ENCODE data around the gene WASHC1. TPM values are rescaled to one million over a fixed set of nuclear protein-coding genes. Genes with fewer than 3 reads are reported as not detected.
"Not testable (repeated sequence)": the region's sequence is repeated elsewhere in the genome, so short reads cannot be mapped to it uniquely, and the experiment has no call there.

Gene WASHC1
- total and polyA plus RNA-seq, 2 donors (not counting 1 experiment from before 2014, with no cell fraction given): 10.9 to 32.8 TPM

- ATAC-seq (ENCODE audit: low read depth); H3K4me1 Mint-ChIP-seq; H3K27me3 Mint-ChIP-seq; H3K4me3 ChIP-seq (ENCODE audit: control extremely low read depth in 1 of 5, extremely low read depth in 1 of 5, insufficient read depth in 1 of 5, low read depth in 2 of 5, low read length in 4 of 5); H3K27ac Mint-ChIP-seq; H3K79me2 ChIP-seq (ENCODE audit: control insufficient read depth, insufficient read depth, low read length); POLR2A ChIA-PET; H3K27ac ChIP-seq (ENCODE audit: low read length in 2 of 2); H2AFZ ChIP-seq (ENCODE audit: insufficient read depth, low read depth, low read length, poor library complexity, severe bottlenecking); H3K27me3 ChIP-seq (replicated peaks in 1 of 4; ENCODE audit: control extremely low read depth in 1 of 4, control insufficient read depth in 3 of 4, insufficient read depth in 4 of 4, low read length in 3 of 4); DNase-seq; H3K9me3 ChIP-seq (ENCODE audit: control extremely low read depth in 1 of 3, control insufficient read depth in 2 of 3, insufficient read depth in 1 of 3, low read length in 2 of 3); H3K4me3 Mint-ChIP-seq; H4K20me1 ChIP-seq (ENCODE audit: control insufficient read depth, insufficient read depth, low read length, poor library complexity, severe bottlenecking); H3K9me3 Mint-ChIP-seq (ENCODE audit: insufficient read depth); H3K9ac ChIP-seq (ENCODE audit: low read length); H3K36me3 ChIP-seq (replicated peaks in 1 of 2; ENCODE audit: control extremely low read depth in 1 of 2, control insufficient read depth in 1 of 2, extremely low read depth in 1 of 2, insufficient read depth in 2 of 2, low read length in 1 of 2); H3K4me2 ChIP-seq (replicated peaks; ENCODE audit: low read depth, low read length, poor library complexity, severe bottlenecking); H3K4me1 ChIP-seq (ENCODE audit: control insufficient read depth in 2 of 2, insufficient read depth in 2 of 2, low read length in 2 of 2); intact Hi-C loops (cut with micrococcal nuclease); CTCF ChIA-PET: not testable (repeated sequence)
- WGBS (ENCODE audit: insufficient coverage): no CpG with 5 or more reads among the region's 6 CpGs
Measured at GRCh38 chr9:16875-17274, 12.4 kb downstream of the WASHC1 start.

- H3K9ac ChIP-seq (ENCODE audit: low read length); POLR2A ChIA-PET; H3K9me3 Mint-ChIP-seq (ENCODE audit: insufficient read depth); H3K27me3 ChIP-seq (replicated peaks in 1 of 4; ENCODE audit: control extremely low read depth in 1 of 4, control insufficient read depth in 3 of 4, insufficient read depth in 4 of 4, low read length in 3 of 4); H3K36me3 ChIP-seq (replicated peaks in 1 of 2; ENCODE audit: control extremely low read depth in 1 of 2, control insufficient read depth in 1 of 2, extremely low read depth in 1 of 2, insufficient read depth in 2 of 2, low read length in 1 of 2); H3K27ac Mint-ChIP-seq; CTCF ChIA-PET; H4K20me1 ChIP-seq (ENCODE audit: control insufficient read depth, insufficient read depth, low read length, poor library complexity, severe bottlenecking); H2AFZ ChIP-seq (ENCODE audit: insufficient read depth, low read depth, low read length, poor library complexity, severe bottlenecking); H3K4me2 ChIP-seq (replicated peaks; ENCODE audit: low read depth, low read length, poor library complexity, severe bottlenecking); H3K4me1 ChIP-seq (ENCODE audit: control insufficient read depth in 2 of 2, insufficient read depth in 2 of 2, low read length in 2 of 2); intact Hi-C loops (cut with micrococcal nuclease); H3K4me1 Mint-ChIP-seq; H3K4me3 Mint-ChIP-seq; H3K79me2 ChIP-seq (ENCODE audit: control insufficient read depth, insufficient read depth, low read length); H3K27me3 Mint-ChIP-seq; H3K4me3 ChIP-seq (ENCODE audit: control extremely low read depth in 1 of 5, extremely low read depth in 1 of 5, insufficient read depth in 1 of 5, low read depth in 2 of 5, low read length in 4 of 5); DNase-seq; H3K27ac ChIP-seq (ENCODE audit: low read length in 2 of 2); H3K9me3 ChIP-seq (ENCODE audit: control extremely low read depth in 1 of 3, control insufficient read depth in 2 of 3, insufficient read depth in 1 of 3, low read length in 2 of 3); ATAC-seq (ENCODE audit: low read depth): not testable (repeated sequence)
- WGBS (ENCODE audit: insufficient coverage): 78% methylated on average over 4 of the region's 10 CpGs
Measured at GRCh38 chr9:14129-14809, 15.0 kb downstream of the WASHC1 start.

Measured in B cell (primary cell).